ENCODE data around the gene NEK11.

Gene NEK11

DNA sequence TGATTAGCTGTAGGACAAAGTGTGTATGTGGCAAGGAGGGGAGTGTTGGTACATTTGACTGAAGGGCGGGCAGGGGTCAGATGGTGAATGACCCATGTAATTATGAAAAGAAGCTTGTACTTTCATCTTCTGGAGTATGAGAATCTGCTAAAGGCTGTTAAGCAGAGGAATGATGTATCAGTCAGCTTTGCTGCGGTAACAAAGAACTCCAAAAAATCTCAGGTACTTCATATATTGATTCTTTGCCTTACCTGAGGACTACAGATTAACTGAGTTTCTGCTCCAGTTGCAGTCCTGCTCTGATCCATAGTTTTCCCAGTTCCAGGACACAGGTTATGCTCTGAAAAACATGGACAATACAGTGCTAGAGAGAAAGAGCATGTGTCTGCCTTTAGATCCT lies 115.1 kb downstream of the NEK11 start:
- no peak for DNase-seq (ENCODE audit: low read depth)

GRCh38 chr3:131142580-131142979 lies 115.9 kb downstream of the NEK11 start:
- no peak for DNase-seq (ENCODE audit: low read depth)

DNA sequence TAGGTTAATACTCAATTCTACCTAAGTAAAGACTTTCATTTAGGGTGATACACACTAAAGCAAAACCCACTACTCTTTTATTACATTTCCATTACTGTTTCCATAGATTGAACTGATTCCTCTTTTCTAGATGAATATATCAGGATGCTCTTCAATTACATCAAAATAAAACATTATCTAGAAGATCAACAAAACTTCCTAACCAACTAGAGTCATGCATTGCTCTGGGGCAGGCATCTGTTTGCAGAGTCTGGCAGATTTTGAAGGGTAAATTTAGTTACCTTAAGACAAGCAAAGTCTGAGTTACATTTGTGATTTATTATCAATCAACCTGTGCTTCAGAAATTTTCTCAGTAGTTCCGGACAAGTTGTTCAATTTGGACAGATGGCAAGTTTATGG lies 117.1 kb downstream of the NEK11 start:
- no peak for DNase-seq (ENCODE audit: low read depth)

- DNase-seq (ENCODE audit: low read depth): no peak
These were observed 120.9 kb downstream of the NEK11 start for GRCh38 chr3:131147534-131147933.

DNA sequence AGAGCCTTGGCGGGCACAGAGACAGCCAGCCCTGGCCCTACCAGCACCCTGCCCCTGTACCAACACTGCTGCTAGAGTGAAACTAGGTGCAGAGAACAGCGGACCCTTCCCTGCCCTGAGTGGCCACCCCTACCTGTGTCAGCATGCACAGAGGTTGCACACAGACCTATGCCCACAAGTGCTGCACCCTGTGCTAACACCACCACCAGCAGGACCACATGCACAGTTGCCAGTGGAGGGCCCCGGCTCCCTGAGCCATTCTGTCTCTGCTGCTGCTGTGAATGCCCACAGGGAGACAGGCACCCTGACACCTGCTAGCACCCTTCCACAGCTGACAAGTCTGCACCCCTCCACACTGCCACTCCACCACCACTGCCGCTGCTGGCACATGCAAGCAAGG lies 131.8 kb downstream of the NEK11 start:
- no peak for DNase-seq (ENCODE audit: low read depth)

DNA sequence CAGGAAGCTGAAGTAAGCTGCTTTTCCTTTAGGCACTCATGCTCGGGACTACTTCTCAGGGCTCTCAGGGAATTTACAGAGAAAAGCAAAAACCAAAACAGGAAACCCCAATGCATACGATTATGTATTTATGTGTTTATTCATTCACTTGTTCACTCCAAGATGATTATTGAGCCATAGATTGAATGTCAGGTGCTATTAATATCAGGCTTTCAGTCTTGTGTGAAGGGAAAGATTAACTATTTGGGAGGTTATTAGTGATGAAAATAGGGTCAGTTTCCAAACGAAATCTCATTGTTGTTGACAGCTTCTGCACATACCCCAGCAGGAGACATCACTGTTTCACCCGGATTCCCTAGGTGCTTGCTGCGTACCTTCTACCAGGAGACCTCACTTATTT lies 135.8 kb downstream of the NEK11 start:
- DNase-seq (ENCODE audit: low read depth): no peak

DNA sequence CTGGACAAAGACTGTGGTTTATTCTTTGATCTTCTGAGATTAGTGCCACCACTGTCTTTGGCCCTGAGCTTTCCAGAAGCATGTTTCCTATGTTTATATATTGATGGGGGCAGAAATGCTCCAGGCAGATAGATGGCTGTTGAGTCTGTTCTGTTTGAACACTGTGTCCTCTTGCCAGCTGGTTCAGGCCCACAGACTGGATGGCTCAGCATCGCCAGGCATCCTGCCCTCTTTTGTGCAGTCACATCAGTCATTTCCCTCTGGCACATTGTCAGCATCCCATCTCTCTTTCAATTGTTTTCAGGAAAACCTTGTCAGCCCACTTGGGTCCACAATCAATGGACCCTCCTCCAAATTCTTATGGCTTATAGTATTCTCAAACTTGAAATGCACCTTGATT lies 141.2 kb downstream of the NEK11 start:
- no peak for DNase-seq (ENCODE audit: low read depth)

DNA sequence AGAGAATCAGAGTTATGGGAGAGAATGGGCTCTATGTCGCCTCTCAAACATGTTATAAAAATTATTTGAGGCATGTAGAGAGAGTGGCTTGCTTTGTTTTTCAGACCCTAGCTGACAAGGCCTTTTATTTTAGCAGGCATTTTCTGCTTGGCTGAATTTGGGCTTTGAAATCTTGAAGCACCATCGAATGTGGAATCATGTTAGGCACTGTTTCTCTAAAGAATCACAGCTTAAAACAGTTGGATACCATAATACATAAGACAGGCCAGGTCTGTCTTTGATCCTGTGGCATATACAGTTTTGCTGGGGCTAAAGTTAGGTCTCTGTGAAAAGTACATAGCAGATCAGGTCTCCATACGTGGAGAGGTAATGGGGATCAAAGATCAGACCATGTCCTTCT lies 142.7 kb downstream of the NEK11 start:
- no peak for DNase-seq (ENCODE audit: low read depth)

GRCh38 chr3:131172502-131173200 lies 146.0 kb downstream of the NEK11 start:
- no peak for DNase-seq (ENCODE audit: low read depth)

DNA sequence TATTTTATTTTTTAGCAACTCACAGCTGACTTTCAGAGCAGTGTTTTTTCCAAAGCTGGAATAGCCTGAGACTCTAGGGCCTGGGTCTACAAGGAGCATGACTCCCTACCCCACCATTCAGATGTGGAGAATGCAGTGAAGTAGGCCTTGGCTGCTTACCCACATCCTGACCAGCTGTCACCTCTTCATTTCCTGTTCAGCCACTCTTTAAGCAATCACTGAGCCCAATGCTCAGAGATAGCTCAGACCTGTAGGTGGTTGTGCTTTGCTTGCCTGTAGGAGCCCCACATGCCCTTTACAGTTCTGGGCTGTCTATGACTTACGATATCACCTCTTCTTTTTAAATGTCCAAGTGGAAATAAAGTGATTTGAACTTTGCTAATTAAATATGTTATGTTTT lies 148.1 kb downstream of the NEK11 start:
- no peak for DNase-seq (ENCODE audit: low read depth)

- DNase-seq (ENCODE audit: low read depth): no peak
These were observed 152.2 kb downstream of the NEK11 start for GRCh38 chr3:131178710-131179375.

- no peak for DNase-seq (ENCODE audit: low read depth)
These were observed 166.0 kb downstream of the NEK11 start for GRCh38 chr3:131192701-131193100.

DNA sequence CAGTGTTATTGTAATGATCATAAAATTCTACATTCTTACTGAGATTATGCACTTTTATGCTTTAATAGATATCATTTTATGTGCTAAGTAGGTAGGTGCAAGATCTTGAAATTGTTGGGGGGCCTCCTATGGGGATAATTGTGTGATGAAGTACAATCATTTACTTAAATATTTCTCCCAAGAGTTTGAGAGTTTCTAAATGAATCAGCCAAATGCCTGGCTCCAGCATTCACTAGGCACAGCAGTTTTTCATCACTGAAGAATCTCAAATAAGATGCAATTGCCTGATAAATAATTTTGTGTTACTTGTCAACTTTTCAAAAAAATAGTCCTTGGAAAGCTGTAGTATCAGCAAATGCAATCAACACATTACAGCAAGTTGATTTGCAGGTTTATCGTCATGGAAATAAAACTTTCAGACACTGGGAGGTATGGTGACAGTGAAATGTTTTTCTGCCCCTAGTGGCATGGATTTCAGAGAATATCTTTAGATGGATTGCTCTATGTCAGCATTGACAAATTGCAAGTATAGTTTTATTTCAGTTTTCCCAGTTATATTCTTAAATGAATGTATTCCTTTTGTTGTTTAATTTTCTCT lies 167.1 kb downstream of the NEK11 start:
- DNase-seq (ENCODE audit: low read depth): no peak

GRCh38 chr3:131194816-131195215 lies 168.1 kb downstream of the NEK11 start:
- DNase-seq (ENCODE audit: low read depth): no peak

DNA sequence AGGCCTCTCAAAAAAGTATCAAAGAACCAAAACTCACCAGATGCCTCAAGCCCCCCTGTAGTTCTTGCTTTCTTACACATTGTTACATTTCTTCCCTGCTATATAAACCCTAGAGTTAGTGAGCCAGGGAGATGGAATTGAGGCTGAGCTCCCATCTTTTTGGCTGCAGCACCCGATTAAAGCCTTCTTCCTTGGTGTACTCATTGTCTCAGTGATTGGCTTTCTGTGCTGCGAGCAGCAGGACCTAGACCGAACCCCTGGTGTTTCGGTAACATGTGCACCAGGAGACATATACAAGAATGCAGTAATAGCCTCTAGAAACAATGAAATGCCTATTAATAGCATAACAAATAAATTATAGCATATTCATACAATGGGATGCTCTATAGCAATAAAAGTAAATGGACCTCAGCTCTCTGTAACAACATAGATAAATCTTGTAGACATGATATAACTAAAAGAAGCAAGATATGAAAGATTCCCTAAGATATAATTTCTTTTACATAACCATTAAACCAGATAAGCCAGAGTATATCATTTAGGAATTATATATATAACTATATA lies 174.0 kb downstream of the NEK11 start:
- DNase-seq (ENCODE audit: low read depth): no peak

GRCh38 chr3:131216330-131216729 lies 189.7 kb downstream of the NEK11 start:
- no peak for DNase-seq (ENCODE audit: low read depth)

DNA sequence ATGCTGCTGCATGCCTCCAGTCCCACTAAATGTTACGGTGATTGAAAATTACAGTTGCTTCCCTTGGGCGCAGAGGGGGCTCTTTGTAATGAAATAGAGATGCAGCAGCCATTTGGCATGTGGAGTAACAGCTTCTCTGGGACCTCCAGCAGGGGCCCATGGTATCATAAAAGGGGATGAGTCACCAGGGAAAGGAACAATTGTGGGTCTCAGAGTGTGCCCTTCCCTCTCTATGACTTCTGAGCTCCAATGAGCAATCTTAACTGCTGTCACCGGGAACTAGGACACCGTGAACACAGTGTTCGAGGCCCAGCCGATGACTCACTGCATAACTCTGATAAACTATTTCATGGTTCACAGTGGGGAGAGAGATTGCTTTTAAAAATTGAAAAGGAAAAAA lies 190.1 kb downstream of the NEK11 start:
- no peak for DNase-seq (ENCODE audit: low read depth)

DNA sequence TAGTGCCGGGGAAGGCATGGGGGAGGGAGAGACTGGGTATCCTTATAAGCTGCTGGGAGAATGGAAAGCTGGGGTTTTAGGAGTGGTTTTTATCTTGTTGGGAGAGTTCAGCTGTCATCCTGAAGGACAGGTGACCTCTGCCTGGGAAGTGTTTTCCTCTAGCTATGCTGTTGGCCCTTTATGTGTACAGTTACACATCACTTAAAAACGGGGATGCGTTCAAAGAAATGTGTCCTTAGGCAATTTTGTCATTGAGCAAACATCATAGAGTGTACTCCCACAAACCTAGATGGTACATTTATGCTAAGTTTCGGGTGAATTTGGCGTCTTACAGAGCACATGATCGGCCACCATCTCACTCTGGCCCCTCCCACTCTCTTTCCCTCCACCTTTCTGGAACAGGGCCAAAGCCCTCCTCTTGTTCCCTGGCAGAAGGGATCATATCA lies 190.6 kb downstream of the NEK11 start:
- no peak for DNase-seq (ENCODE audit: low read depth)

DNA sequence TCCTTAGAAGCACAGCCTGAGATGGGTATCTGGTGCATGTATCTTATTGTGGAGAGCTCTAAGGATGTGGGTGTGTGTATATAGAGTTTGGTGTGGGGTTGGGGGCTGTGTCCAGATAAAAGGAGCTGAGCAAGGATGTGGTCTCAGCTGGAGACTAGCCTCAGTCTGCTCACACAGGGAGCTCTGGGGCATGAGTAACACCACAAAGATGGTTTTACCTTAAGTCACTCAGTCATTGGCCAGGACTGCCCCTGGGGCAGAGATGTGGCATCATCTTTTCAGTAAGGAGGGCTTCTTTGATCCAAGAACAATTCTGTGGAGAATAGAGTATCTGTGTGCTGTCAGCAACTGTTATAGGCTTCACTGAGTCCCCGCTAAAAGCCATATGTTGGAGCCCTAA lies 191.5 kb downstream of the NEK11 start:
- DNase-seq (ENCODE audit: low read depth): no peak

GRCh38 chr3:131221731-131222130 lies 195.1 kb downstream of the NEK11 start:
- no peak for DNase-seq (ENCODE audit: low read depth)

DNA sequence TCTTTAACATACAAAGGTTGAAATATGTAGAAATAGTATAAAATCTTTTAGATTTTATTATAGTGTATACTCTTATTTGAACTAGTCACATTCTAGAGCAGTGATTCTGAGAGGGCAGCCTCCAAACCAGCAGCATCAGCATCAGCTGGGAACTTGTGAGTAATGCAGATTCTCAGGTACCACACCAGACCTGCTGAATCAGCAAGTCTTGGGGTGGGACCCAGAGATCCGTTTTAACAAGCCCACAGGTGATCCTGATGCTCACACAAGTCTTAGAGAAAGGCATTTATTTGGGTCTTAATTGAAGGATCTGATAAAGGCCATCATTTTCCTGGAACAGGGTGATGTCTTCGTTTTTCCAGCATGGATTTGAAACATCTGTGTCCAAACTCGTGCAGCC lies 195.9 kb downstream of the NEK11 start:
- no peak for DNase-seq (ENCODE audit: low read depth)

GRCh38 chr3:131223373-131224289 lies 197.0 kb downstream of the NEK11 start:
- no peak for DNase-seq (ENCODE audit: low read depth)

All from T follicular helper cell (primary cell).